Measurements from ENCODE around the gene UQCR10.

Gene UQCR10

DNA sequence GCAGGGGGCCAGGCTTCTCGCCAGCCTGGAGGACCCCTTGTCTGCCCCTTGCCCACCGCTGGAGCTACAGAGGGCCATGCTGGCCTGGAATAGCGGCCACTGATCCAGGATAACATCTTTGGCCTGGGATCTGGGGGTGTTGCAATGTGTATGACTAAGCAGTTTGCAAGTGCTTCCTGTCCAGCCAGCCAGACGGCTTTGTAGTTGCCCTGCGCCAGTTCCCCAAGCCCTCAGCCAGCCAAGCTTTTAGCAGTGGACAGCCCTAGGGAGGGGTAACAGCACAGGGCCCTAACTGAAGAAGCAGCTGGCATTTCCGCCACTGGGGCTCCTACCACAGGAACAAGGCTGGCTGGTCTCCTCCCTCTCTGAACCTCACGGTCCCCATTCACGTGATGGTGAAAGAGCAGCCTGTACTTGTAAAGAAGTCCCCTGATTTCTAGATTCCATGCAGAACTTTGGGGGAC is 32.1 kb downstream of the UQCR10 start:
- DNase-seq = no peak

DNA sequence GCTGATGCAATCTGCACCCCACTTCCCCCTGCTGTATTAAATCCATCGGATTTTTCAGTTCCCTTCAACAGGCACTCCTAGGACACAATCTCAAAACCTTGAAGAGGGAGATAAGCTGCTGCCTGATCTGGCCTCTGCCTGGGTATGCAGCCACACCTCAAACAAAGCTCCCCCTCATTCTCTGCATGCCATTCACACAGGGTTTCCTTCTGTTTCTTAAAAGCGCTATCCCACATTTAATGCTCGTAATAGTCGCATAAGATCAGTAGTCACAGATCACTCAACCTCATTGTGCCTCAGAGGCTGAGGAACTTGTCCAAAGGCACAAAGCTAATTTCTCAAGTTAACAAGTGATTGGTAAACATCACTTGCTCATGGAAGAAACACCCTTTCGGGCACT is 34.0 kb downstream of the UQCR10 start:
- DNase-seq = no peak

DNA sequence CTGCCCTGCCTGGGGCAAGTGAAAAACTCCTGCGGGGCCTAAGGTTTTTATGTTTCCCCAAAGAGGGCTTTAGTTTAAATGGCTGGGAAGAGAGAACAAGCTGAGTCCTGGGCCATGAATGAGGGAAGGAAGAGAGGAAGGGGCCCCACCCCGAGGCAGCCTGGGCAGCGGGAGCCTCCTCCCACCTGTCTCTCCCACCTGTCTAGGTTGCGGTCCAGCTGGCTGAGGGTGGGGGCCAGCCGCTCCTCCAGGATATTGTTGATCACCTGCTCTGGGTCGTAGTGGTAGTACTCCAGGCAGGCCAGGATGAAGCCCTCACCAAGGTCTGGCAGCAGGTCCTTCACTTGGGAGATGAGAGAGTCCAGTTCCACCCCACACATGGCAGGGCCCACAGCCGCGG is 34.6 kb downstream of the UQCR10 start:
- no peak for DNase-seq

DNA sequence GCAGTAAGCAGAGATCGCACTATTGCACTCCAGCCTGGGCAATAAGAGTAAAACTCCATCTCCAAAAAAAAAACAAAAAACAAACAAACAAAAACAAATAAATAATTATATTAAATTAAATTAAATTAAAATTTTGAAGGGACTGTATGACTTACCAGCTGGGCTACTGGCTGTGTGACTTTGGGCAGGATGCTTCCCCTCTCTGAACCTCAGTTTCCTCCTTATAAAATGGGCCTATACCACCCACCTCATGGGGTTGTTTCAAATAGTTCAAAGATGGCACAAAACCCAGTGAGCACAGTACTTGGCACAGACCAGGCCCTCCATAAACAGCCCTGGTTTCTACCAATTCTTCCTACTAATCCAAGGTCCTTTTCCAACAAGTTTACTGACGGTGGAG is 36.0 kb downstream of the UQCR10 start:
- DNase-seq = no peak

DNA sequence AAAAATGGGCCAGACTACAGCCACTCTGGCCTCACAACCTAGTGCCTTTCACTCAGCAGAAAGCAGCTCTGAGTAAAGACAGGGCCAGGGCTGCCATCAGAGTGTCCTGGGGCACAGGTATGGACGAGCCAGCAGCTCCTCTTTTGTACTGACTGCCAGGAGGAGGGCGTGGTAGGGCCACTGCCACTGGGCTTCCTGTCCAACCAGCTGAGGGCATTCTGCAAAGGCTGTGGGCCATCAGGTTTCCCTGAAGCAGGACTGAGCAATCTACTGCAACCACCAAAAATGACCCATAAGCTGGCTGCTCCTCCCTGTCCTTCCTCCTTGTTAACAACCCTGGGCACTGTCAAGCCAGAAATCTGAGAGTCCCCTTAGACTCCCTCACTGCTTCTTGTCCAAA is 37.8 kb downstream of the UQCR10 start:
- DNase-seq = no peak

DNA sequence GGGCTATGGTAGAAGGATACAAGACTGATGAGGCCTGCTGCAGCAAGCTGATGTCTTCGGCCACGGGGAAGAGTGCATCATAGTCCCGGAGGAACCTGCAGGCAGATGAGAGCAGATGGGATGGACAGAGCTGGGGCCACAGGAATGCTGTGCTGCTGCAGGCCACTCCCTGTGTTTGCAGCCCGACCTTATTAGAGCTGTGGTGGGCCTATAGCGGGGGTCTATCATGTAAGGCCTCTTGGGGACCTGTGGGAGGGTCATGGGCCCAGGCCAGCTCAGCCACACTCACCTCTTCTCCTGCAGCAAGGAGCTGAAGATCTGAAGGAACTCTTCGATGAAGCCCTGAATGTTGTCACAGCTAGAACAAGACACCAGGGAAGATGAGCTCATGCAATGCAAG is 39.0 kb downstream of the UQCR10 start:
- DNase-seq = no peak

DNA sequence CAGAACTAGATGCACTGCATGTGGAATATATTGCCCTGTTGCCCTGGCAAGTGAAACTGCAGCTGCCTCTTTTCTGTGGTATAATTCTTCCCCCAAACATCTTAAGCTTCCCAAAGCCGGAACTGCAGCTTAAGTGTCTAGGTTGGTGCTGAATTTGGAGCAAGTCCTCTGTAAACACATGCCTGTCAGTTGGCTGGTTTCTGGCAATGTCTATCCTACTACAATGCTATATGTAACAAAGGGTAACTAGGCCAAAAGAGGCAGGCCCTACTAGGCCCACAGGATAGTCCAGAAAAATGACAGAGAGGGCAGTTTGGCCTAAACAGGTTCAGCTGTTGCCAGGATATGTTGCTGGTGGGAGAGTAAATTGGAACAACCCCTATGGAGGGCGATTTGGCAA is 43.0 kb downstream of the UQCR10 start:
- peak; percentile 91 for DNase-seq

DNA sequence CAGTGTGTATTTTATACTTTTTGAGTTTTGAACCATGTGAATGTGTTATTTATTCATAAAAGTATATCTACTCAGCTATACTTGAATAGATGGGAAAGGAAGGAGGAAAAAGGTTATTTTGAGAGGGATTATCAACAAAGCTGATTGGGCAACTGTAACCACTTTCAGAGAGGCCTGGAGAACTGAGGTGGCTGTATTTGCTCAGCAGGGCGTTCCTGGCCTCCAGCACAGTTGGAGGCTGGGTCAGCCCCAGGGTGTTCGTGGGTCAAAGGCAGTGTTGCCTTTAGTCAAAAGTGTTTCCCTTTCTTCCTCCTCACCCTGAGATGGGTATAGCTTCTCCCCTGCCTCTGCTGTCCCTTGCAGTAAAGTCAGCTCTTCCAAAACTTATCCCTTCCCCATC is 44.2 kb downstream of the UQCR10 start:
- no peak for DNase-seq

DNA sequence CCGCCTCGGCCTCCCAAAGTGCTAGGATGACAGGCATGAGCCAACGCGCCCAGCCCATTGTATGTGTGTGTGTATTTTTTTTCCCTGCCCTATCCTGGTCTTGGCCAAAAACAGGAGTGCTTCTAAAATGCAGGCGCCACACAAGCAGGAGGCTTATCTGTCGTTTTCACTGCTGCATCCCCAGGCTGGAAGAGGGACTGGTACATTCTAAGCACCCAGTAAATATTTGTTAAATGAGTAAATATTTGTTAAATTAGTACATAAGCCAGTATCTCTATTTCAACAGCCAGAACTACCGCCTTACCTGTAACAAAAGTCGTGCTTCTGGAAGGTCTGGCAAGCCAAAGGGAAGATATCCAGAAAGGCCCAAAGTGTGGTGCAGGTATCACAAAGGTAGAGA is 46.0 kb downstream of the UQCR10 start:
- no peak for DNase-seq

DNA sequence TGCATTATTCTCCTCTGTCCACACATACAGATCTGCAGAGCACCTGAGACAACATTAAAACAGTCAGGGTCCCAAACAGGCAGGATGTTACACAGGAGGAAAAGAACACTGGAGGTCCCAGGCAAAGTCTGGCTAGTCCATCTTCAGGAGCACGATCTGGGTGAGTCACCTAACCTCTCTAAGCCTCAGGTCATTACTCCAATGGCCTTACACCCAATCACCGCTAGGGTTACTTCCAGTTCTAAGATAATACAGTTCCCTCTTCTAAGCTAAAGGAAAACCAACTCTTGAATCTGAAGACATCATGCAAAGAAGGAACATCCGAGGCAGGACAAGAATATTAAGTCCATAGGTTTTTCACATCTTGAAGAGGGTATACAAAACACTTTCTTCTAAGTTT is 46.4 kb downstream of the UQCR10 start:
- DNase-seq = no peak

DNA sequence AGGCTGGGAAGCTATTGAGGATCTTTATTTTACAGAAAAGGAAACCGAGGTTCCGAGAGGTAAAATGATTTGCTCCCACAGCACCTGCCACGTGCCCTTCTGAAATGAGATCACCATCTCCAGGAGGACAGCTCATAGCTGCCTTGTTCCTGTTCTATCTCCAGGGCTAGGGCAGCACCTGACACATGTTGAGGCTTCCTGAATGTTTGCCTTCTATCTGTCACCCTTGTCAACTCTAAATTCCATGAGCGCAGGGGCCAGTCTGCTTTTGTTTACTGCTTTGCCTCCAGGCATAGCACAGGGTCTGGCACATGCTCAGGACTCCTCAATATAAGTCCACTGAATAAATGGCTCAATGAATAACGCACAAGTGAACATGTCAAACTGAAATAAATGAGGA is 46.8 kb downstream of the UQCR10 start:
- DNase-seq = no peak

DNA sequence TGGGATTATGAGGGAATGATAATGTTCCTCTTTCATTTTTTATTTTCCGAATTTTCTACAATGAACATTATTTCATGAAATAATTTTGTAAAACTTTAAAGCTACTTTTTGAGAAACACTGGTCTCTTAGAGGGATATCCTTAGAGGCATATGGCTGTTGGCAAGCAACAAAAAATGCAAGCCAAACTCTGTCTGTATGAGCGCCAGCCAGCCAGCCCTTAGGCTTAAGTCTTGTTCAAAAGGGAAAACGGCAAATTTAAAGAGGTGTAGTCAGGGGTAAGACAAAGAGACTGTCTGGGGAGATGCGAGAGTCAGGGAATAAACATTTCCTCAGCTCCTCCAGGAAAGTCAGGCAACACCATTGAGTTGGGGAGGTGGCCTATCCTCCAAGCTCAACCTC is 48.4 kb downstream of the UQCR10 start:
- DNase-seq = peak; percentile 71

DNA sequence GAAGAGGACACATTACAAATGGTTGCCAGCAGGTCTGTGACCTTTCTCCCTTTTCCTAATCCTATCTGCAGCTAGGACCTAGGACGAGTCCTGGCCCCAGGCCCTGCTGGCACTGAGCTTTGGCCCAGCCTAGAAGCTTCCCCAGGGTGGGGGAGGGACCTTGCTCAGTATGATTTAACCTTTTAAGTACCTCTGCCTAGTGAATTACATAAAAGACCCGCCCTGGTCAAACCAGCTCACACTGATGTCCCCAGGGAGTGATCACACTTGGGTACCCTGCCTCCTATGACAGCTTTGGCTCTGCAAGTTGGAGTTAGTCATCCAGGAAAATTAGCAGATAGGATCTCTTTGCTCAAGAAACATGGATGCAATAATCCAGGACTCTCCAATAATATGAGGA is 49.0 kb downstream of the UQCR10 start:
- peak; percentile 70 for DNase-seq

DNA sequence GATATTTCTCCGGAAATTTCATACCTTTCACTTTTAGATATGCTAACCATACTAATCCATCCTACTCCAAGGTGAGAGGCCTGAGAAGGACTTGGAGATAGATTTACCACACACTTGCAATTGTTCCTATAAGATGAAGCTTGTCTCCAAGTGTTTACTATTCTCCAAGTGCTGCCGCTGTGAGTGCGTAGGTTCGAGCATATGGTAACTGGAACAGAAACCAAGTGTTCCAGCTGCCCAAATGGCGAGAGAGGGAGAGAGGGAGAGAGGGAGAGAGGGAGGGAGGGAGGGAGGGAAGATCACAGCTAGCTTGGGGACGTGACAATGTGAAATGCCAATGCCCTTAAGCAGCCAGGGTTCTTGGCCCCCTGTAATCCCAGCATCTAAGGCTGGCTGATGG is 49.4 kb downstream of the UQCR10 start:
- DNase-seq = peak; percentile 62

DNA sequence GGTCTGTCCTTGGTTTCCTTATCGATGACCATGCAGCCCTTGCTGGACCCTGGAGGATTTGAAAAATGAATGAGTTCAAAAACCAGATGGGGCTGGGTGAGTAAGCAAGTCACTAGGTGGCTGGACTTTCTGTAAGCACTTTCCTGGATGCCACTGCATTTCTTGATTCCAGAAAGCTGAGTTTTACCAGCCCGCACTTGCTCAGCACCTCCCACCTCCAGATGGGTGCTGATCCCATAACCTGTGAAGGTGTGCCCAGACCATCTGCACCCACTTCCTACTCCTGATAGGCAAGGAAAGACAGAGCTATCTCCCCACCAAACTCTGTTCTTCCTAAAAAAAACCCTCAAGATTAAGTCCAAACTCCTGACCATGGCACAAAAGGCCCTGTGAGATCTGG is 49.8 kb downstream of the UQCR10 start:
- DNase-seq = no peak

DNA sequence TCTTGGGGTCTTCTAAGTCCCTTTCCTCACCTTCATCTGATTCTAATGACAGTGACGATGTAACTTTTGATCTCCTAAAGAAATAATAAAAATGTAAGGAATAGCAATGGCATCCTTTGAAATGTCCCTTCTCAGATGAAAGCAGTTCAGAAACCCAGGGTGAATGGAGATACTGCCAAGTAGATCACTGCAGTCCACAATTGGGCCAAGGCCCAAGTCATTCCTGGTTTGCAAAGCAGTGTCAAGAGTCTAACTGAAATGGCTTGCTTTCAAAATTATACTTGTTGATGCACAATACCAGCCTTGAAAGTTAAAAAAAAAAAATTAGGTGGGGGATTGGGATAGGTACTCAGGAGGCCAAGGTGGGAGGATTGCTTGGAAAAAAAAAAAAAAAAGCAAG is 50.6 kb downstream of the UQCR10 start:
- no peak for DNase-seq

DNA sequence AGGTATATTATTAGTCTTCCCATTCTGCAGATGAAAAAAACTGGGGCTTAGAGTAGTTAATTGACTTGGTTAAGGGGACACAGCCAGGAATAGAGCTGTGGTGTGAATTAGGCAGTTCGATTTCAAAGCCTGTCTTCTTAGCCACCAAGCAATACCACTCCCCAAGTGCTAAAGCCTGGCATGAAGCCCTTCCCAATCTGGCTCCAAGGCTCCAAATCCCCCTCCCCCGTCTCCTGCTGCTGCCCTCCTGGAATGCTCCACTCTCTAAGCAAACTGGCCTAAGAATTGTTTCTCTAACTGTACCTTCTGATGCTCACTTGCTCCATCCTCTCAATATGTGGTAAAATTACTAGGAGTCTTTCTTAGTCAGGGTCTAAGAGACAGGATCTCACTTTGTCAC is 52.3 kb downstream of the UQCR10 start:
- DNase-seq = peak; percentile 16
